HepG2 (cell line): ENCODE results near the gene ATP5MC2. TPM values are rescaled to one million over a fixed set of nuclear protein-coding genes. Genes with fewer than 3 reads are reported as not detected.

Experiments used
- ATAC-seq: fragments of 200-7000 bp; cut with Tn5 transposase; 3 replicates; pipeline ENCODE4 v1.9.1; 2020; ENCODE audit warnings: mild to moderate bottlenecking, moderate library complexity
- BruUV-seq: library from RNA; stranded (reverse); fragments of 400-500 nt; replicated peaks from 2 replicates; lab custom pipeline; 2021; lab: Mats Ljungman, UMichigan
- CTCF ChIA-PET: fragments of 300-600 bp; formaldehyde crosslinking; extraction: SDS; loops from one replicate; lab custom pipeline; 2021; ENCODE audit warnings: low total read pairs, inconsistent platforms, low intra/inter-chr PET ratio; lab: Yijun Ruan, JAX
- POLR2A ChIA-PET: fragments of 350-600 bp; sonication (Branson Sonifier 250); formaldehyde crosslinking; loops from one replicate; lab custom pipeline; 2020; ENCODE audit warnings: antibody characterized with exemption, inconsistent platforms; lab: Yijun Ruan, JAX
- DNase-seq: peaks from one replicate; pipeline ENCODE4 v3.0.0-alpha.2; 2015; ENCODE audit warnings: low spot score
- FAIRE-seq: peaks from 3 replicates; lab custom pipeline; 2011; peaks lifted over from hg19 to GRCh38; lab: Jason Lieb, UNC
- H2AFZ ChIP-seq: one replicate; pipeline ENCODE4 v1.6.1; 2011; ENCODE audit warnings: low read length, inconsistent platforms
- H3K27ac ChIP-seq: fragments of 300-600 bp; 3 replicates; pipeline ENCODE4 v1.8.0; 2011; ENCODE audit warnings: mixed run types, mild to moderate bottlenecking, mixed read lengths, low read length, inconsistent platforms; ENCODE audit not compliant: insufficient read depth; ENCODE audit errors: extremely low read length
- H3K27me3 ChIP-seq, 2 experiments: fragments of 200-600 bp in 1 of 2; 2 replicates in 1 of 2; 3 replicates in 1 of 2; pipeline versions ENCODE4 v1.6.0 to v1.8.0; 2011; ENCODE audit warnings: low read length in 2 of 2, mild to moderate bottlenecking in 2 of 2, moderate library complexity in 2 of 2, inconsistent platforms in 1 of 2; ENCODE audit not compliant: insufficient read depth in 2 of 2, control insufficient read depth in 1 of 2
- H3K36me3 ChIP-seq, 2 experiments: fragments of 200-600 bp in 1 of 2; replicated peaks in 1 of 2; 2 replicates in 1 of 2; 3 replicates in 1 of 2; pipeline versions ENCODE4 v1.5.1 to v1.8.0; 2011; ENCODE audit warnings: low read length in 2 of 2, inconsistent platforms in 1 of 2; ENCODE audit not compliant: insufficient read depth in 2 of 2, control insufficient read depth in 1 of 2
- H3K4me1 ChIP-seq: 2 replicates; pipeline ENCODE4 v1.5.1; 2012; ENCODE audit warnings: low read length, inconsistent platforms; ENCODE audit not compliant: insufficient read depth
- H3K4me2 ChIP-seq: 2 replicates; pipeline ENCODE4 v1.6.0; 2011; ENCODE audit warnings: low read depth, low read length, inconsistent platforms
- H3K4me3 ChIP-seq, 3 experiments: fragments of 200-600 bp in 1 of 3; sonication (generic), shearing (Covaris generic) in 1 of 3; replicated peaks in 1 of 3; 2 replicates each; pipeline ENCODE4 v1.5.1; 2011 to 2016; ENCODE audit warnings: low read length in 3 of 3, inconsistent platforms in 2 of 3, low read depth in 2 of 3, mild to moderate bottlenecking in 2 of 3, control low read depth in 1 of 3, mixed read lengths in 1 of 3; ENCODE audit not compliant: insufficient read depth in 1 of 3
- H3K79me2 ChIP-seq: one replicate; pipeline ENCODE4 v1.6.1; 2011; ENCODE audit warnings: low read length, inconsistent platforms; ENCODE audit not compliant: insufficient read depth
- H3K9ac ChIP-seq: 2 replicates; pipeline ENCODE4 v1.6.0; 2011; ENCODE audit warnings: mild to moderate bottlenecking, low read depth, low read length, inconsistent platforms; ENCODE audit not compliant: insufficient read depth
- H3K9me3 ChIP-seq: 2 replicates; pipeline ENCODE4 v1.5.1; 2012; ENCODE audit warnings: mild to moderate bottlenecking, low read length
- H4K20me1 ChIP-seq: 2 replicates; pipeline ENCODE4 v1.6.0; 2011; ENCODE audit warnings: inconsistent platforms, mild to moderate bottlenecking, low read length, moderate library complexity; ENCODE audit not compliant: insufficient read depth
- ATF1 ChIP-seq: IDR thresholded peaks from 2 replicates; pipeline ENCODE4 v1.6.1; 2016; ENCODE audit warnings: mild to moderate bottlenecking, control low read depth
- HOXA5 ChIP-seq: sonication (generic); formaldehyde crosslinking; IDR thresholded peaks from 2 replicates; pipeline ENCODE4 v1.4.0; 2020; ENCODE audit warnings: missing genetic modification reagents
- RFXANK ChIP-seq: IDR thresholded peaks from 2 replicates; pipeline ENCODE4 v1.6.1; 2016
- SP2 ChIP-seq: sonication (generic); formaldehyde crosslinking; IDR thresholded peaks from 2 replicates; pipeline ENCODE4 v1.5.1; 2020; ENCODE audit warnings: mild to moderate bottlenecking, missing genetic modification reagents
- WGBS: methylation state at CpG from one replicate; pipeline ENCODE4 v1.1.6; 2017; ENCODE audit warnings: low lambda C conversion rate; 5-methylcytosine and 5-hydroxymethylcytosine counted together
- in situ Hi-C: cut with HindIII; loops from 2 replicates; pipeline ENCODE4 v1.10.0; 2017; ENCODE audit warnings: low pct_unique_long_range_greater_than_20kb; ENCODE audit not compliant: extremely low pct_ligation_motif_present
- intact Hi-C: fragments of 100-400 bp; cut with micrococcal nuclease; formaldehyde crosslinking; loops from one replicate; pipeline ENCODE4 v1.10.0; 2022; ENCODE audit not compliant: unreplicated experiment
- polyA plus RNA-seq, 8 experiments: library from polyadenylated mRNA; depleted of rRNA in 3 of 8; stranded (reverse) in 7 of 8; unstranded in 1 of 8; fragments of >200 nt; fragmentation: Illumina TruSeq in 4 of 8; extraction: Trizol in 4 of 8; gene quantifications; 2 replicates each; pipeline versions ENCODE4 v1.2.1 to v1.2.3, GENCODE V29; 2011 to 2016; ENCODE audit warnings: low read depth in 4 of 8, missing spikeins in 1 of 8, mixed read lengths in 1 of 8; ENCODE audit not compliant: insufficient read depth in 1 of 8
- total RNA-seq, 5 experiments: library from RNA; depleted of rRNA; stranded (reverse); fragments of >200 nt; fragmentation: Illumina TruSeq; extraction: Trizol; gene quantifications; 2 replicates each; pipeline ENCODE4 v1.2.3, GENCODE V29; 2016; ENCODE audit warnings: low read depth in 1 of 5
- TF ChIP-seq, protein P1 (sequence below): sonication (generic); formaldehyde crosslinking; IDR thresholded peaks from 2 replicates; pipeline ENCODE4 v1.4.0; 2020; ENCODE audit warnings: mild to moderate bottlenecking, missing genetic modification reagents, borderline replicate concordance
- TF ChIP-seq, protein P2 (sequence below): sonication (generic); formaldehyde crosslinking; IDR thresholded peaks from 2 replicates; pipeline ENCODE4 v1.5.0; 2020; ENCODE audit warnings: mild to moderate bottlenecking, missing genetic modification reagents

The ATP5MC2 gene
- total and polyA plus RNA-seq, 2 of the 13 experiments (the other 11 are each of a cell fraction or from before 2014, with no cell fraction given) = 230 to 257 TPM

DNA sequence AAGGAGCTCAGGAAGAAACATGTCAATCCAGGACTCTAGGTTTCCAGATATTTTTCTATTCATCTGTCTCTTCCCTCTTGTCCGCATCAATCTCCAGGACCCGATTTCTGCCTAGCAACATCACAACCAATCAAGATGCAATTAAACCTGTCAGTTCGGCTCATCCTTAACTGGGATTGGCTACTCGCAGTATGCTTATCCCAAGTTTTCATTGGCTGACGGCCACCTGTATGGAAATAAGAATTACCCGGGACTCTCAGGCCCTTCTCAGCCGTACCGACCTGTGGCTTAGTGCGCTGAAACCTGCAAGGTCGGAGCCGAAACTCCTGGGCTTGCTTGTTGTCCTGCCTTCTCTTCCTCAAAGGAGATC is 20.4 kb upstream of the ATP5MC2 start (continued):
- TF ChIP-seq, protein P1, sequence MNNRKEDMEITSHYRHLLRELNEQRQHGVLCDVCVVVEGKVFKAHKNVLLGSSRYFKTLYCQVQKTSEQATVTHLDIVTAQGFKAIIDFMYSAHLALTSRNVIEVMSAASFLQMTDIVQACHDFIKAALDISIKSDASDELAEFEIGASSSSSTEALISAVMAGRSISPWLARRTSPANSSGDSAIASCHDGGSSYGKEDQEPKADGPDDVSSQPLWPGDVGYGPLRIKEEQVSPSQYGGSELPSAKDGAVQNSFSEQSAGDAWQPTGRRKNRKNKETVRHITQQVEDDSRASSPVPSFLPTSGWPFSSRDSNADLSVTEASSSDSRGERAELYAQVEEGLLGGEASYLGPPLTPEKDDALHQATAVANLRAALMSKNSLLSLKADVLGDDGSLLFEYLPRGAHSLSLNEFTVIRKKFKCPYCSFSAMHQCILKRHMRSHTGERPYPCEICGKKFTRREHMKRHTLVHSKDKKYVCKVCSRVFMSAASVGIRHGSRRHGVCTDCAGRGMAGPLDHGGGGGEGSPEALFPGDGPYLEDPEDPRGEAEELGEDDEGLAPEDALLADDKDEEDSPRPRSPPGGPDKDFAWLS = no peak
- 0 out of 2 replicates have a peak, but pooled peaks have one; percentile 41 for TF ChIP-seq SP2 (CRISPR knock-in tag)
- TF ChIP-seq HOXA5 (CRISPR knock-in tag) = no peak
- peak; percentile 98 for TF ChIP-seq RFXANK (CRISPR knock-in tag)

DNA sequence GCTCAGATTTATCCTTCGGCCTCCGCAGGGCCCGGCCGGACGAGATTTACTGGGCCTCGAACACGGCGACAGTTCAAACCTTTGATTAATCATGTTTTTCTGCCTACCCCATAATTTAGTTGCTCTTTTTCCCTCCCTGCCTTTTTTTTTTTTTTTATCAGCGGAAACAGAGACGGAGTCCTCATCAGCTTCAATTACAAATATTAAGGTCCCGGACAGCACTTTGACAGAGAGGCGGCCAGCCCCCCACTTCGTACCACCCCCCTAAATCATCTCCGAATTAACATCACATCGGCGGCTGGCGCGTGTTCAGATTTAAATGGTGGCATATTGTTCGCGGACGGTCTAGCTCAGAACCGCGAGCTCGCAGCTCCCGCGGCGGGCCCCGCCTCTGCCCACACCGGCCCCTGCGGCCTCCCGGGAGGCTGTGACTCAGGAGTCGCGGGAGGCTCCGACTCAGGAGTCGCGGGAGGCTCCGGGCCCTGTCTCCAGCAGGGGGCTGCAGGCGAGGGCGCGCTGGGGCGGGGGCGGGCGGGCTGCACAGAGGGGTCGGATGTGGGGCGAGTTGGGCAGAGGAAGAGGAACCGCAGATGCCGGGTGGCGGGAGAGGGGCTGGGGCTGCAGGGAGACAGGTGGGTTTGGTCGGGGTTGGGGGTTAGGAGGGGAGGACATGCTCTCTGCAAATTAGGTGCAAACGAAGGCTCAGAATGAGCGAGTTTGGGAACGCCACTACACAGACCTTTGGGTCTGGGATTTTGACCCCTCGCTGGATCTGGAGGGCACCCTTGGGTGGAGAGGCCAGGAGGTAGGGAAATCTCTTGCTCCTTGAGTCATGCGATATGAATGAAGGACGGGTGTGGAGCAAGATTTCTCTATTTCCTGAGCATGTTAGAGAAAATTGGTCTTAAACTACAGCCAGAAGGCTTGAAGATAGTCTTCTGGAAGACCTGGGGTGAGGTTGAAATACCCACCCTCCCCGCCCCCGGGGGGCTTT is 19.6 kb upstream of the ATP5MC2 start:
- Histone ChIP-seq H3K4me2 (peak overlapping the region; percentile 39), H3K9me3 (no peaks in the 10 kb centered on the region), H3K4me3 (peak overlapping the region in 1 of 3 experiments; percentile 13; a peak in 1 of 6 replicates), H3K27ac (no peak overlapping the region), H3K36me3 (no peaks in the 10 kb centered on the region), H3K9ac (no peak overlapping the region), H4K20me1 (no peaks in the 10 kb centered on the region), H3K79me2 (no peaks in the 10 kb centered on the region), H3K4me1 (peaks cover 8% of the 10 kb centered on the region; the same call in 1 of the 2 replicates), H2AFZ (no peak overlapping the region), H3K27me3 (peaks cover 10 to 60% of the 10 kb centered on the region in 2 experiments)
- no peak for FAIRE-seq
- WGBS = 32% methylated on average over 40 of the region's 57 CpGs
- ATAC-seq = peak; percentile 69
- TF ChIP-seq, protein P2, sequence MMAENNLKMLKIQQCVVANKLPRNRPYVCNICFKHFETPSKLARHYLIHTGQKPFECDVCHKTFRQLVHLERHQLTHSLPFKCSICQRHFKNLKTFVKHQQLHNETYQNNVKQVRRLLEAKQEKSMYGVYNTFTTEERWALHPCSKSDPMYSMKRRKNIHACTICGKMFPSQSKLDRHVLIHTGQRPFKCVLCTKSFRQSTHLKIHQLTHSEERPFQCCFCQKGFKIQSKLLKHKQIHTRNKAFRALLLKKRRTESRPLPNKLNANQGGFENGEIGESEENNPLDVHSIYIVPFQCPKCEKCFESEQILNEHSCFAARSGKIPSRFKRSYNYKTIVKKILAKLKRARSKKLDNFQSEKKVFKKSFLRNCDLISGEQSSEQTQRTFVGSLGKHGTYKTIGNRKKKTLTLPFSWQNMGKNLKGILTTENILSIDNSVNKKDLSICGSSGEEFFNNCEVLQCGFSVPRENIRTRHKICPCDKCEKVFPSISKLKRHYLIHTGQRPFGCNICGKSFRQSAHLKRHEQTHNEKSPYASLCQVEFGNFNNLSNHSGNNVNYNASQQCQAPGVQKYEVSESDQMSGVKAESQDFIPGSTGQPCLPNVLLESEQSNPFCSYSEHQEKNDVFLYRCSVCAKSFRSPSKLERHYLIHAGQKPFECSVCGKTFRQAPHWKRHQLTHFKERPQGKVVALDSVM (CRISPR knock-in tag) = peak; percentile 91
- TF ChIP-seq ATF1 (CRISPR knock-in tag) = no peak
- in situ Hi-C loops = no loop called here
- no TSS peak for BruUV-seq
- no peak for DNase-seq
- POLR2A ChIA-PET = no interaction called here
- CTCF ChIA-PET = interaction anchor here (12.4 kb wide), 1 partner anchor 49 kb away, joined by 216 read pairs; no protein-coding TSS in a partner anchor
- intact Hi-C loops = no loop called here
